NCI-H1092 treated with DMSO at 0.1 percent for 48 hours (cell line): ENCODE data around the gene E2F2.

Source experiments
- DNase-seq: peaks from one replicate; lab custom pipeline; 2025; lab: John Stamatoyannopoulos, UW

Gene E2F2

DNA sequence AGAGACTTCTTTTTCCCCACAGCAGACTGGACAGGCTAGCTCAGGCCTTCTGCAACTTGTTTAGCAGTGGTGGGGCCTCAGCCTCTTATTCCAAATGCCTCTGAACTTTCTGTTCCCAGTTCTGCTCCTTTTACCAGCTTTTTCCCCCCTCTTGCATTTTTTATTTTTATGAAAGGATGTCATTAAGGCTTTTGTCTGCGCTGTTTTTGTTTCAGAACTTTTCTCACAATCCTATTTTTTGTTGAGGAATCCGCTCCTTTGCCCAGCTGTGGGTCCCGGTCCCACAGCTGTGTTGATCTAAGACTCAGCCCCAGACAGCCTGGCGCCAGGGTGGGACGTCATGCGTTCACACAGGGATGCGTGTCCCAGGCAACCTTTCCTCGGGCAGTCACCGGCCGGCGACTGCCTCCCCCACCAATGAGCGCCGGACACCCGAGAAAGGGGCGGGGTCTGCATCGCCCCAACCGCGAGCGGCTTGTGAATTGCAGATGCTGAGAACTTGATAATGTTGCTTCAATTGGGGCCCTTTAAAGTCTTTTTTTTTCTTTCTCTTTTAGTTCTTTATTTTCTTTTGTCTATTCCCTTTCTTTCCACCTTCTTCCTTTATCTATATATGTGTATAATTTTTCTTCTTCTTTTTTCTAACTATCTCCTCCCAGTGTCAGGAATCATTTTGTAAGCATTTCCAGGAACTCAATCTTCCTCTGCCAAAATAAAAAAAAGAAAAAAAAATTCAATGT lies 31.3 kb upstream of the E2F2 start:
- DNase-seq = peak; percentile 94

DNA sequence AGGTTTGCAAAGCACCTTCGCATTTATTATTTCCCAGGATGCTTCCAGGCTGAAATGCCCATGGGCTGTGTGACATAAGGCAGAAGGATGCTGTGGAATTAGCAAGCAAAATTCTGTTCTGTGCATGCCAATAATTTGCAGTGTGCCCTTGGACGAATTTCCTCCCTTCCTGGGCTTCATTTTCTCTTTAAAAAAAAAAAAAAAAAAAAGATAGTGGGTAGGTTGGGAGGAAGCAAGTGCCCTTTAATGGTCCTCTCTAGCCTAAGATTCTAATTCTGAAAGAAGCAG lies 30.7 kb upstream of the E2F2 start:
- no peak for DNase-seq

DNA sequence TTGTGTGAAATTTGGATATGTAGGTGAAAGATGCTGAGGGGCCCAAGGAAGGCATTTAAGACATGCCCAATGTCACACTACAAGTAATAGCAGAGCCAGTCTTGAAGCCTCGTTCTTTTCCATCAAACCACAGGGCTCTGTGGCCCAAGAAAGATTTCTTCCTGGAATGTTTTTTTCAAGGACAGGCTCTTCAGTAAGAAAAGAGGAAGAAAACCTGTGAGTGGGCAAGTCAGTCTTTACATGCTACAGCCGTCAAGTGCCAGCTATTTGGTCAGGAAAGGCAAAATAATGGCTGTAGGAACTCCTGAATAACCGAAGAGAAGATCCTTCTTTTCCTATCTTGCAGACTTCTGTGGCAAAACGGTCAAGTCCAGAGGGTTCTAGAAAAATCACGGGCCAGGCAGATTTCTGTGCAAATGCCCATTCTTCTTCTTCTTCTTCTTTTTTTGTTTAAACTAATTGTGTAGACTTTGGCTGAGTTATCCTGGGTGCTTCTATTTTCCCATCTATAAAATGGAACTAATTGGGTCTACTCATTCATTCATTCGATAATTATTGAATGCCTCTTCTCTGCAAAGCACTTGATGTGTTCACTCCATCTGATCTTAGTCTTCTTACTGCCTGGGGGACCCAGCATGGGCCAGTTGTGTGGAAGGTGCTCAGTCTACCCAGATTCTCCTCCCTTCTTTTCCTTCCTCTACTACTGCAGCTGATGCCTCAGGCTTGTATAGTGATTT lies 30.2 kb upstream of the E2F2 start:
- DNase-seq = peak; percentile 44

DNA sequence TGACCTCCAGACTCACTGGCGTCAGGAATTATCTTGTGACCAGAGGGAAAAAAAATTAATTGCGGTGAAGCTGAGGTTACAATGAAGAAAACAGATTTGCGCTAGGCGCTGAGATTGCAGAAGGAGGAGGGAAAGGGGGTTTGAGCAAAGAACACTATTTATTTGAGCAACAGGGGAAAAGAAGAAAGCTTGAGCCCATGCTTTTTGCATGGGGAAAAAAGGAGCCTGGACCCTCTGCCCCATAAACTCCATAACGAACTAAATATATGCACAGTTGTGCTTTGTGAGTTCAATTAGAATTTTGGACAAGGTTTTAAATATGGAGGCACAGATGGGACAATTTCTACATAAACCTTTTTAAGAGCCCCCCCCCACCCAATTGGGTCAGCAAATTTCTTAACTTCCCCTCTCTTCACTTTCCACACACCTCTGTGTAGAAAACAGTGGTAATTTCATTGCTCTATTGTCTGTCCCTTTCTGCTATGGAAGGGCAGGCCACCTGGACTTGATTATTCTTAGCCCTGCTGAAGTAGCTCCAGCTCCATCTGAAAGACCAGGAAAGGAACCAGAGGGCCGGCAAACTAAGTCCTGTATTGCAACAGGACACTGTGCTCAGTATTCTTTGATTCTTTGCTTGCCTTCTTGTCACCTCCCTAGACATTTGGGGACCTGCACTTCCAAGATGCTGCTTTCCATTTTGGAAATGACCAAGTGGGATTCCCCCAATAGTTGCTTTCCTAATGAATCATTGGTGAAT lies 29.1 kb upstream of the E2F2 start:
- DNase-seq = peak; percentile 66

DNA sequence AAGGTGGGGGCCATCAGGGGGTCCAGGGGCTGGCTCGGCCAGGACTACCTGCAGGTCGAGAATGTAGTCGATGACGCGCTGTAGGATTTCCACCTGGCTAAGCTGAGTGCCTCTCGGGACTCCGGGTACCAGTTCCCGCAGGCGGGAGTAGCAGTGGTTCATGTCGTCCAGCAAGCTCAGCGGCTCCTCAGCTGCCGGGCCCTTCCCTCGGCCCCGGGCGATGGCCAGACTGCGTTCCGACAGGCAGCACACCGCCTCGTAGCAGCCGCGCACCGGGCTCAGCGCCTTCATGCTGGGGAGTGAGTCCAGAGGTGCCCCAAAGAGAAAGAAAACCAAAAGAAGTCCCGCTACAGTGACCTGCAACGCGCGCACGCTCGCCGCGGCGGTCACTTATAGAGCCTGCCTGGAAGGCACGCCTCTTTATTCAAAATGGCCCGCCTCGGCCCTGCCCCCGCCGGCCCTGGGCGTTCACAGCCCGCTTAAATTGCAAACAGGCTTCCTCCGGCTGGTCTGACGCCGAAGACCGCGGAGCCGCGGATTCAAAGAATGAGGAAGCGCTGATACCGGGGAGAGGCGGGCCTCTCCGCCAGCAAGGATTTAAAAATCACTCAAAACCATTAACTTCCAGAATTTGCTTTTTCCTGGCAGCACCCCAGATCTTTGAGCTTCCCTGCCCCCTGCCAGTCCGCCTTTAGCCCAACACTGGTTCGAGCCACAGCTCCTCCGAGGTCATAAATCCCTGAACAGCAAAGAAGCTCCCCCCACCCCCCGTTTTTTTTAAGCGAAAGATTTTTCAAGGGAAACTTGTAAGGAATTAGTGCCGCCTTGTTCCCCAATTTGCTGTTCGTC lies 28.3 kb upstream of the E2F2 start, which contains the start of gene ID3:
ID3 (minus strand) TSS at position 366 of the 849 bp plus-strand sequence; CDS start at position 291, 75 bp downstream.
- peak; percentile 96 for DNase-seq

DNA sequence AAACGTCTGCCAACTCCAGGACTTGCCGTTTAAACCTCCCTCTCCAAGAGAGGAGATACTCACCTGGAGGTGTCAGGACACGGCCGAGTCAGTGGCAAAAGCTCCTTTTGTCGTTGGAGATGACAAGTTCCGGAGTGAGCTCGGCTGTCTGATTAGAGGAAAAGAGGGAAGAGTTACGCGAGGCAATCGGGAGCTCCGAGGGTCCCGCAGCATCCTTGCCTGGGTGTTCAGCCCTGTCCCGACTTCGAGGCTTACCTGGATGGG lies 27.8 kb upstream of the E2F2 start:
- DNase-seq = no peak

DNA sequence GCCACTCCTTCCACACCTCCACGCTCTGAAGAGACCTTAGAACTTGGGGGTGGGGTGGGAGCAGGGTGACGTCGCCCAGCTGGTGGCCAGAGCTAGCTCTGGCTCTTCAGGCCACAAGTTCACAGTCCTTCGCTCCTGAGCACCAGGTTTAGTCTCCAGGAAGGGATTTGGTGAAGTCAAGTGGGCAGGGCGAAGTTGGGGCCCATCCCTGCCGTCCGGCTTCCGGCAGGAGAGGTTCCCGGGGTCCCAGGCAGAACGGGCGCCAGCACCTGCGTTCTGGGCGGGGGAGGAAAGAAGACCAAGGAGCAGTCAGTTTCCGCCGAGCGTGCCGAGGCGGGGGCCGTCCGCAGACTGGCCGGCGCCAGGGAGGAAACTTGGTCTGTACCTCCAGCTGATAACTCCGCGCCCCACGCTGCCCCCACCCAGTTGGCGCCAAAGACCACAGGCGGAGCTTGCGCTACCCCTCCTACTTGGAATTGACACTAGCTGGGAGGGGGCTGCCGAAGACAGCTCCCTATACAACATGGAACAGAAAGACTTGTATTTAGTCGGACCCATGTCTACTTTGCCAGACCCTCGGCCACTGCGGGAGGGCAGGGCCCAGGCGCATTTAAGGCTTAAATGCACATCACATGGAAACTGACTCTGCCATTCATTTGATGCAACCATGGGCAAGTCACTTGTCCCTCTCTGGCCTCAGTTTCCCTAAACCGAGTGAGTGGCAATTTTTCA lies 27.3 kb upstream of the E2F2 start:
- DNase-seq = peak; percentile 51

DNA sequence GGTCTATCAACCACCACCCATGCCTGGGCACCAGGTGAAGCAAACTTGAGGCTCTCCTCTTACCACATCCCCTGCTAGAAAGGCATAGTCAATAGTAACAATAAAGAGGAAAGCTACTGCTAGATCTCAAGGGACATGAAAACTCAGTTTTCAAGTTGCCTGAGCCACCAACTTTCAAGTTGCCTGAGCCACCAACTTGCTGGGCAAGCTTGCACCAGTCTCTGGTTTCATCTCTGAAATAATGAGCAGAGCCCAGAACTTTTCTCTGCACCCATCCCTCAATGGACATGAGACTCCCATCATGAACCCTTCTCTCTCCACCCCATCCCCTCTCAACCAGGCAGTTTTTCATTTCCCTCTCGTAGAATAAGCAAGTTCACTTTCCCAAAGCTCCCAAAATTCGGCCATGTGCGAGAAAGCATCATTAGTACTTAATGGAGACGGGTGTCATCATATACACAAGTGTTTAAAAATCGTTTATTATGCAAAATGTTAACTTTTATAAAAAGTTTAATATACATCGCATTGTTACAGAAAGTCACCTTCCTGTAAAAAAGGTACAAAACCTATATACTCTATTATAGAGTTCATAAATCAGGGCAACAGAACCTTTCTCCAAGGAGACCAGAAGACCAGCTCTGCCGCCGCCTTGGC lies 26.6 kb upstream of the E2F2 start:
- DNase-seq = peak; percentile 51

DNA sequence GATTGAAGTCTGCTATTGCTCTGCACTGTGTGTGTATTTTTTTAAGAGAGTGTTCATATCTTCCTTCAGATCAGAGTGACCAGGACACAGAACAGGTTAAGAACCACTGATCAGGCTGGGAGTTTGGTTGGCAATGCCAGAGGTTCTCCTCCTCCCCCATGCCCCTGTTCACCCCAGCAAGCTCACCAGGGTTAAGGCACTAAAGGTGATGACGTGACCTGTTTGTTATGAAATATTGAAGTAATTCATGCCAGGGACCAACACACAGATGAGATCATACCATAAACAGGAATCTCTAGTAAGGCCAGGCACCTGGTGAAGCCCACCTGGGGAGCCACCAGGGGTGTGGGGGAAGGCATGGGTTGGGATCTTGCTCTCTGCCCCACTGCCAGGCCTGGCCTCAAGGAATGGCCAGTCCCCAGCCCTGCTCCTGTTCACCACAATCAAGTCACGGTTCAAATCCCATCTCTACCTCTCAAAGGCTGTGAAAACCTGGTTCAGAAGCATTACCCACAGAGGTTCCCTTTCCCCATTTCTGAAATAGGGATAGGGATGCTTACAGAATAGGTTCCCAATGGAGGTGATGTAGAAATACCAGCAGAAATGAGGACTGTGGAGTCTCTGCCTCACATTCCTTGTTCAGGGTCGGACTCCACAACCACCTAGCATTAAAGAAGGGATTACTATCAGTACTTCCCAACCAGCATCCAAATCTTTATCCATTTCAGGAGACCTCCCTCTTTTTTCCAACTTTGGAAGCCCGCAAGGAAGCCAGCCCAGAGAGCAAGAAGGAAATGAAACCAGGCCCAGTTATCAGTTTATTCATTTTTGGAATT lies 25.8 kb upstream of the E2F2 start:
- DNase-seq = no peak

DNA sequence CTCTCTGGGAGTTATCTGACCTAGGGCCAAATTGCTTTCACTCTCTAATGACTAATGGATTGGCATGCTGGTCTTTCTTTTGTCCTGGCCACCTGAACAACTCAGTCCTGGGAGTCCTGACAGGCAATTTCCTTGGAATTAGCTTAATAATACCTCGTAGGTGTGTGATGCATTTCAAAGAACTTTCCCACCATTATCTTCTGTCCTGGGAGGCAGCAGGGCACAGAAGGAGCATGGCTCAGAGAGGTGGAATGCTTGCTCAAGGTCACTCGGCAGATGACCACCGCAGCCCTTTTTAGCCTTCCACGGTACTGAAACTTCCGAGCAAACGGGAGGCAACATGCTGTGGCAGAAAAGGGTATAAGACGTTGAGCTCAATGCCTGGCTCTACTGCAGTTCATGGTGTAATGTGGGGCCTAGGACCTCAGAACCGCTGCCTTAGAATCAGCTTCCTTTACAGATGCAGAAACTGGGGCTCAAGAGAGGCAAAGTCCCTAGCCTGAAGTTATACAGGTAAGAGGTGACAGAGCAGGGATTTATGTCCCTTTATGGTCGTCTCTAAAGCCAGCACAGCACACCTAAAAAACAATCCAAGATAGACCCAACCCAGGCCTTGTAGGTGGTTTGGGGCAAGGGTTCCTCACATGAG lies 25.1 kb upstream of the E2F2 start:
- no peak for DNase-seq

DNA sequence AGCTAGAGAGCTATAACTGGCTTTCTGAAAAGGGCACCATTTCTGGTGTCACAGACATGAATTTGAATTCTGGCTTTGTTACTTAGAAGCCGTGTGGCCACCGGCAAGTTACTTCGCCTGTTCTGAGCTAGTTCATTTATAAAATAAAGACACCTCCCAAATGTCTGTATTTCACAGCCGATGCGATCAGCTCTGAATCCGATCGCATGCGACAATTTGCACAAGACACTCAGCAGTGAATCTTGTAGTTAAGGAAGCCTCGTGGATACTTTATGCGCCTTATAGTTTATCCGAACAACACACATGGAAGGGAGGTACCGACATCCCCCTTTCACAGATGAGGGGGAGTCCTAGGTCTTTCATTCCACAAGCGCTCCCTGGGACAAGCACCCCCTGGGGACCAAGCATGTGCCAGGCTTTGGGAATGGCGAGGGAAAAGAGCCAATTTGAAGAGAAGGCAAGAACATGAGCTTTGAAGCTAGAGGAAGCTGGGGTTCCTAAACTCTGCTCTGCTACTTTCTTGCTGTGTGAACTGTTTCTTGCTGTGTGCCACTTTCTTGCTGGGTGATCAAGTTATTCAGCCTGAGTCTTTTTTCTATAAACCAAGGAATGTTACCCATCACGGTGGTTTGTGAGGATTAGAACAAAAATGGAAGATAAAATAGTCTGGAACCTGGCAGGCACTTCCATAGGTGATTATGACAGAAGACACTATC lies 24.4 kb upstream of the E2F2 start:
- peak; percentile 82 for DNase-seq

DNA sequence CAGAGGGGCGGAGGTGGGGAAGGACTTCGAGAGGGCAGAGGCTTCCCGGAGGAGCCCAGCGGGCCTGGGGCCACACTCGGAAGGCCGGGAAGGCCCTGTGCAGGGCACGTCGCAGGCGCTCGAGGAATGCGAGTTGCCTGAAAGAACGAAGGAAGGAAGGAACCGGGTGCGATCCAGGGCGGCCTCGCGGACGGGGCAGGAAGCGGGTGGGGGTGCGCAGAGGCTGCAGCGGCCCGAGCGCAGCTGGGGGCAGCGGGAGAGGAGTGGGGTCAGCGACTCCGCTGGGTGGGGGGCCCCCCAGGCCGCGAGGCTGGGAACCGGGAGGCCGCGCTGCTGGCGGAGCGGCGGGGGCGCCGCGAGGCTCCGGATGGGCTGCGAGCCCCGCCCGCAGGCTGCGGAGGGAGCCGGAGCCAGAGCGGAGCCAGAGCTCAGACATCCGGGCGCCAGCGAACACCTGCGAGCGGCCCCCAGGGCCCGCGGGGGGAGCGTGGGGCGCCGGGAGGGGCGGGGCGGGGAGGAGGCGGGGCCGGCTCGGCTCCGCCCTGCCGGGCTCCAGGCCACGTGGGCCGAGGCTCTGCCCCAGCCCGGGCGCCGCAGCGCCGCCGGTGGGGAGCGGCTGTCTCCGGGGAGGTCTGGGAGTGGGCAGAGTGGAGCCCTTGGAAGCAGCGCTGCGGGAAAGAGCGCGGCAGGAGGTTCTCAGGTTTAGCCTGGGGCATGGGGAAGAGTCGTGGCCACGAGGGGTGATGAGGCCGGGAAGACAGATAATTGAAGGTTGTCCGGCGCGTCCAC lies 23.6 kb upstream of the E2F2 start:
- peak; percentile 96 for DNase-seq

DNA sequence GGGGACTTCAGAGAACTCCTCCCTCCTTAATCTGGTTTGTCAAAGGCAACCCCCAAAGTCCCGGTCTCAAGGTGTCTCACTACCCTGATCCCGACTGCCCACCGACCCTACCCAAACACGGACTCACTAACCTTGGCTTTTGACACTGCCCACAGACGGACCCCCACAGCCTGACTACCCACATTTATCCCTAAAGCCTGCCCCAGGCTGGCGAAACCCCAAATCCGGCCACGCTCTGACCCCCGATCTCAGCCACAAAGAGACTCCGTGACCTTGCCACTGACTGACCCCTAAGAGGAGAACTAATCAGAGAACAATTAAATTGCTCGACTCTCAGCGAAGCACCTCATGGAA lies 23.1 kb upstream of the E2F2 start:
- DNase-seq = no peak

DNA sequence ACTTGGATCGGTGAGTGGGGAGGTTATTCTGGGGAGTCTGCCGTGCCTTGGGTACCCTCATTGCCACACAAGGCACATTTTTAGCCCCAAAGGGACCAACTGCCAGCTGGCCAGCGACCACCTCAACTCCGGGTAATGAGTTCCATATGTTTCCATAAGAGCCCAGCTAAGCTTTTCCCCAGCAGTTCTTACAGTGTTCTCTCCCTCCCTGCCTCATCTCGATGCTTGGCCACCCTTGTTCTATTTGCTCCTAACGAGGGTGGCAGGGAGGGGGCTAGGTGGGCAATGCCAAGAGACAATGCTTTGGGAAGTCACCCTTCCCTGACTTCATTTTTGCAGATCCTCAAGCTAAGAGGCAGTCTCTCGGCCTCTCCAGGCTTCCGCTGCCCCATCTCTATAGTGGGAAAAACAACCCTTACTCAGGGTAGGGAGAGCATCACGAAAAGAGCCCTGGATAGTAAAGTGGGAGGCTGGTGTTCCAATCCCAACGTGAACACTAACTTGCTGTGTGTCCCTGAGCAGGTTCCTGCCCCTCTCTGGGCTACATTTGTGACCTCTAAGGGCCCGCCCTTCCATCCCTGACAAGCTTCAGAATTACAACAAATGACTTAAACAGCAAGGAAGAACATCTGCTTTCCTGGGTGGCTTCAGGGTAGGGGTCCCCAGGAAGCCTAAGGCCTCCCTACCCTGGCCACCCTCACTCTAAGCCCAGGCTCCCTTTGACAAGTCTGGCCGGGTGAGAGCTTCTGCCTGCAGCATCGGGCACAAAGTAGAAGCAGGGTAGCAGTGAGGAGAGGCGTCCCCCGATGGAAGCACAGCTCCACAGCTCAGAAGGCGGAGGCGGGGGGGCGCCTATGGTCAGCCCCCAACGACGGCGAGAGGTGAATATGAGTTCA lies 22.4 kb upstream of the E2F2 start:
- DNase-seq = no peak

DNA sequence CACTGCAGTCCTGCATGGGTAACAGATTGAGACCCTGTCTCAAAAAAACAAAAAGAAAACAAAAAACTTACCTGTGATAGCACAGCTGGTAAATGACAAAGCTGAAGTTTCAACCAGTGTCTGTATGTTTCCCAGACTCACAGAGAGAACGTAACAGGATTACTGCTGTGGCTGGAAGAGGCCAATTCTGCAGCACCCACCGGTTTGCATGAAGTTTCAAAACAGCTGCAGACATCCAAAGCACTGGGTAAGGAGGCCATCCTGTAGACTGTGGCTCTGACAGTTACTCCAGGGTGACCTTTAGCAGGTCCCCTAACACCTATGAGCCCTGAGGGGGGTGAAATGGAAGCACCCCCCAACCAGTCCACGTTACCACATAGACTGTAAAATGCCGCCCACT lies 20.8 kb upstream of the E2F2 start:
- DNase-seq = no peak

DNA sequence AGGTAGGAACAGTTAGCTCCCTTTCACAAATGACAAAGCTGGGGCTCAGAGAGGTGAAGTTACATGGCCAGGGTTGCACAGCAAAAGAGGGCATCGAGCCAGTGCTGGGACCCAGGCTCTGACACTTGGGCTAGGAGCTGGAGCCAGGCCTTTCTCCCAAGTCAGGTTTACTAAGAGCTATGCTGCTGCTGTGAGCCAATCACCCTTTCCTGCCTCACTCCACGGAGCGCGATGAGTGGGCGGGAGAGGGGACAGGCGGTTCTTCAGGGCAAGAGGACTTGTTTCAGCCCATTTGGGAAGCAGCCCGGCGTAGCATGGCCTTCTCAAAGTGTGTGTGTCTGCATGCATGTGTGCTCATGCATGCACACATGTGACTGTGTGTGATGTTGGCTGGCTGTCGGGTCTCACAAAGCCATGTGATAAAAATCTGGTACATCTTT lies 17.7 kb upstream of the E2F2 start:
- DNase-seq = no peak

DNA sequence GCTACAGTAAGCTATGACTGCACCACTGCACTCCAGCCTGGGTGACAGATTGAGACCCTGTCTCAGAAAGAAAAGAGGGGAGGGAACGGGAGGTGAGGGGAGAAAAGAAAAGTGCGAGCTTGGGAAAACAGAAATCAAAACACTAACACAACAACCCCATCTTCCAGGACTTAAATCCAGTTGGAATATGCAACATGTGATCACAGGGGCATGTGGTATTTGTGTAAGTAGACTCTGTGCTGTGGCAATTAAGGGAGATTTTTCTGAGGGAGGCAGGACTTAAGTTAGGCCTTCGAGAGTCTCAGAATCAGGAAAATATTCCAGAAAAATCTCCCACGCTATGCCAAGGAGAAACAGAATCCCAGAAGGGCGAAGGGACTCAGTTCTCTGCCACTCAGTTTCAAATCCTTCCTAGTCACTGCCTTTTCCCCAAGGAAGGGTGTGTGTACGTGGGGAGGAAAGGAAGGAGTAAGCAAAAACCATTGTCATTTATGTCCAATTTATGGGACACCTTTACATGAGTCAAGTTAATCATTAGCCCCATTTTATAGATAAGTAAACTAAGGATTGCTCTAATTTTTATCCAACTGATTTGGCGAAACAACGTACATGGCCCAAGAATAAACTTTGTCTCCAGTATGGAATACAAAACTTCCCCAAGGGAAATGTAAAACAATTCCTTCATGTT lies 16.0 kb upstream of the E2F2 start:
- no peak for DNase-seq
